ENCODE results near the gene DAZ1.
"Not testable (repeated sequence)": the region's sequence is repeated elsewhere in the genome, so short reads cannot be mapped to it uniquely, and the experiment has no call there.

The DAZ1 gene, protein sequence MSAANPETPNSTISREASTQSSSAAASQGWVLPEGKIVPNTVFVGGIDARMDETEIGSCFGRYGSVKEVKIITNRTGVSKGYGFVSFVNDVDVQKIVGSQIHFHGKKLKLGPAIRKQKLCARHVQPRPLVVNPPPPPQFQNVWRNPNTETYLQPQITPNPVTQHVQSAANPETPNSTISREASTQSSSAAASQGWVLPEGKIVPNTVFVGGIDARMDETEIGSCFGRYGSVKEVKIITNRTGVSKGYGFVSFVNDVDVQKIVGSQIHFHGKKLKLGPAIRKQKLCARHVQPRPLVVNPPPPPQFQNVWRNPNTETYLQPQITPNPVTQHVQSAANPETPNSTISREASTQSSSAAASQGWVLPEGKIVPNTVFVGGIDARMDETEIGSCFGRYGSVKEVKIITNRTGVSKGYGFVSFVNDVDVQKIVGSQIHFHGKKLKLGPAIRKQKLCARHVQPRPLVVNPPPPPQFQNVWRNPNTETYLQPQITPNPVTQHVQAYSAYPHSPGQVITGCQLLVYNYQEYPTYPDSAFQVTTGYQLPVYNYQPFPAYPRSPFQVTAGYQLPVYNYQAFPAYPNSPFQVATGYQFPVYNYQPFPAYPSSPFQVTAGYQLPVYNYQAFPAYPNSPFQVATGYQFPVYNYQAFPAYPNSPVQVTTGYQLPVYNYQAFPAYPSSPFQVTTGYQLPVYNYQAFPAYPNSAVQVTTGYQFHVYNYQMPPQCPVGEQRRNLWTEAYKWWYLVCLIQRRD

DNA sequence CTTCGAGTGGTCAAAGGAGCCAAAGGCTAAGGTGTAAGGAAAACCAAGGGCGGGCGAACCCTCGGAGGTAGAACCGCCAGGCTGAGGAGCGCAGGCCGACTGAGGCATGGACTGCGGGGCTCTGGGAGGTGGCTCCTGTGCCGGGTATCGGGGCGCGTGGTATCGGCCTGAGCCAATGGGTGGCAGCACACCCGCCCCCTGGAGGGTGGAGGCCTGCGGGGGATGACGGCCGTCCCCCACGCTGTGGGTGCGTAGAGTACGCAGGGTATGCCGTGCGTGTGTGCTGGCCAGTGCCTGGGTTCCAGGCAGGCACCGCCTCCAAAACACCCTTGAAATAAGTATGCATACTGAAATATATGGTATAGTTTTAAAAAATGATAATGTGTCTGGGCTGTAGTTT, at the start of gene DAZ1:
Gene DAZ1, minus strand, starts transcription at position 101 of the 400 bp plus-strand sequence. CDS start 208 bp downstream, outside the sequence.
- in situ Hi-C loops (cut with HindIII; ENCODE audit: low sequenced_read_pairs) = not testable (repeated sequence)

DNA sequence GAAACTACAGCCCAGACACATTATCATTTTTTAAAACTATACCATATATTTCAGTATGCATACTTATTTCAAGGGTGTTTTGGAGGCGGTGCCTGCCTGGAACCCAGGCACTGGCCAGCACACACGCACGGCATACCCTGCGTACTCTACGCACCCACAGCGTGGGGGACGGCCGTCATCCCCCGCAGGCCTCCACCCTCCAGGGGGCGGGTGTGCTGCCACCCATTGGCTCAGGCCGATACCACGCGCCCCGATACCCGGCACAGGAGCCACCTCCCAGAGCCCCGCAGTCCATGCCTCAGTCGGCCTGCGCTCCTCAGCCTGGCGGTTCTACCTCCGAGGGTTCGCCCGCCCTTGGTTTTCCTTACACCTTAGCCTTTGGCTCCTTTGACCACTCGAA, 20.4 kb upstream of the DAZ1 start, which contains the start of gene DAZ2:
Gene DAZ2, plus strand, starts transcription at position 301 of the 400 bp plus-strand sequence. CDS start 208 bp downstream, outside the sequence.
- in situ Hi-C loops (cut with HindIII; ENCODE audit: low sequenced_read_pairs) = not testable (repeated sequence)

DNA sequence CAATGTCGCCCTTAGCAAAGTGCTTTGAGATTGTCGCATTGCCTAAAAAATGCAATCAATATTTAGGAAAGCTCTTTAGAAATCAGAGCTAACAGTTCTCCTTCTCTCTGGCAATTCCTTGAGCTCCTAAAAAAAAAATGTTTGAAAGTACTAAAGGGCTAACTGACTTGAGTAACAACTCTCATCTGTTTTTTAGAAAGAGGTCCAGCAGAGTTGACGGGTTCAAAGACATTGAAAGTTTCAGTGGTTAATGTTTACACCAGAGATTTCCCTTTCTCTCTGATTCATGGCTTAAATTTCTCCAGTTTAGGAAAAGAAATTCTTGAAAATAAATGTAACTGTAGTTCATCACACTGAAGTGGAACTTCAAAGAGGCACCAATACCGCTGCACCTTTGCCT, 11.9 kb upstream of the DAZ1 start:
- in situ Hi-C loops (cut with HindIII; ENCODE audit: low sequenced_read_pairs) = not testable (repeated sequence)

DNA sequence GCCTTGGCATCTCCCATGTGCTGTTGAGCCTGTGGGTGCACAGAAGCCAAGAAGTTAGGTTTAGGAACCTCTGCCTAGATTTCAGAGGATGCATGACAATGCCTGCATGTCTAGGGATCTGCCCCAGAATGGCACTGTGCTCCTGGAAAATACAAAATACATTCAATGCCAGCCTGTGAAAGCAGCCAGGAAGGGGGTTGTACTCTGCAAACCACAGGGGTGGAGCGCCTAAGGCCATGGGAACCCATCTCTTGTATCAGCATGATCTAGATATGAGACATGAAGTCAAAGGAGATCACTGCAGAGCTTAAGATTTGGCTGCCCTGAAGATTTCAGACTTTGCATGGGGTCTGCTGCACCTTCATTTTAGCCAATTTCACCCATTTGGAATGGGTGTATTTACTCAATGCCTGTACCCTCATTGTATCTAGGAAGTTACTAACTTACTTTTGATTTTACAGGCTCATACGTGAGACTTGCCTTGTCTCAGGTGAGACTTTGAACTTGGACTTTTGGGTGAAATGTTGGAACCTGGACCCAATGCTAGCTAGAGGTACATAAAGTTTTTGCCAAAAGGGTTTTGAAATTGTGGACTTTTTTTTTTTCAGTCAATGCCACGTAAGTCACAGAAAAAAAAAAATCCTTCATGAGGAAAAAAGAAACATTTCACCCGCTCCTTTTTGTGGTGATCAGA, 11.1 kb upstream of the DAZ1 start:
- in situ Hi-C loops (cut with HindIII; ENCODE audit: low sequenced_read_pairs) = not testable (repeated sequence)

DNA sequence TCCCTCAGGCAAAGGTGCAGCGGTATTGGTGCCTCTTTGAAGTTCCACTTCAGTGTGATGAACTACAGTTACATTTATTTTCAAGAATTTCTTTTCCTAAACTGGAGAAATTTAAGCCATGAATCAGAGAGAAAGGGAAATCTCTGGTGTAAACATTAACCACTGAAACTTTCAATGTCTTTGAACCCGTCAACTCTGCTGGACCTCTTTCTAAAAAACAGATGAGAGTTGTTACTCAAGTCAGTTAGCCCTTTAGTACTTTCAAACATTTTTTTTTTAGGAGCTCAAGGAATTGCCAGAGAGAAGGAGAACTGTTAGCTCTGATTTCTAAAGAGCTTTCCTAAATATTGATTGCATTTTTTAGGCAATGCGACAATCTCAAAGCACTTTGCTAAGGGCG, 8.6 kb upstream of the DAZ1 start:
- in situ Hi-C loops (cut with HindIII; ENCODE audit: low sequenced_read_pairs) = not testable (repeated sequence)
